ENCODE measurements around the gene CCPG1.
"Not testable (repeated sequence)": the region's sequence is repeated elsewhere in the genome, so short reads cannot be mapped to it uniquely, and the experiment has no call there.

The CCPG1 gene

GRCh38 chr15:55408012-55408928, at the start of gene CCPG1, which contains the start of gene PIERCE2:
Gene CCPG1, minus strand, starts transcription at chr15:55408359. Its CDS starts 18,935 bp downstream, at chr15:55389424.
Gene PIERCE2, plus strand, starts transcription at chr15:55408495. Its CDS starts 274 bp downstream, at chr15:55408769.
- peak; percentile 65 for FAIRE-seq

- FAIRE-seq, result no peak
Measured at GRCh38 chr15:55457401-55458022, 49.4 kb upstream of the CCPG1 start.

GRCh38 chr15:55447030-55447394, 38.9 kb upstream of the CCPG1 start:
- not testable (repeated sequence) for FAIRE-seq

- FAIRE-seq, result not testable (repeated sequence)
Measured at GRCh38 chr15:55446379-55447029, 38.3 kb upstream of the CCPG1 start.

- not testable (repeated sequence) for FAIRE-seq
Measured at GRCh38 chr15:55445936-55446335, 37.8 kb upstream of the CCPG1 start.

GRCh38 chr15:55443141-55443540, 35.0 kb upstream of the CCPG1 start:
- FAIRE-seq, result not testable (repeated sequence)

- FAIRE-seq, result no peak
Measured at GRCh38 chr15:55434989-55435825, 27.0 kb upstream of the CCPG1 start.

GRCh38 chr15:55422089-55422488, 13.9 kb upstream of the CCPG1 start:
- FAIRE-seq, result no peak

- no peak for FAIRE-seq
Measured at GRCh38 chr15:55420171-55420866, 12.2 kb upstream of the CCPG1 start.

- not testable (repeated sequence) for FAIRE-seq
Measured at GRCh38 chr15:55417678-55418077, 9.5 kb upstream of the CCPG1 start.

GRCh38 chr15:55408976-55409375, 817 bp upstream of the CCPG1 start:
- FAIRE-seq, result not testable (repeated sequence)

- no peak for FAIRE-seq
Measured at GRCh38 chr15:55407498-55408011, 604 bp downstream of the CCPG1 start.

- FAIRE-seq, result no peak
Measured at GRCh38 chr15:55403531-55403930, 4.6 kb downstream of the CCPG1 start.

GRCh38 chr15:55402707-55403106, 5.5 kb downstream of the CCPG1 start:
- no peak for FAIRE-seq

- no peak for FAIRE-seq
Measured at GRCh38 chr15:55401786-55402246, 6.3 kb downstream of the CCPG1 start.

- FAIRE-seq, result not testable (repeated sequence)
Measured at GRCh38 chr15:55400050-55400449, 8.1 kb downstream of the CCPG1 start.

GRCh38 chr15:55398243-55398642, 9.9 kb downstream of the CCPG1 start:
- FAIRE-seq, result no peak

- FAIRE-seq, result no peak
Measured at GRCh38 chr15:55394694-55395093, 13.5 kb downstream of the CCPG1 start.

GRCh38 chr15:55389264-55389607, 18.9 kb downstream of the CCPG1 start:
- FAIRE-seq, result no peak

- FAIRE-seq, result no peak
Measured at GRCh38 chr15:55387027-55387426, 21.1 kb downstream of the CCPG1 start.

- no peak for FAIRE-seq
Measured at GRCh38 chr15:55383687-55384086, 24.5 kb downstream of the CCPG1 start.
